HepG2 (cell line): ENCODE measurements around the gene PPM1H.

Experiments used
- BHLHE40 ChIP-seq: IDR thresholded peaks from 2 replicates; pipeline ENCODE4 v1.6.1; 2011; ENCODE audit warnings: low read length, improper control_type of control experiment
- FOXA1 ChIP-seq, 2 experiments: fragments of 450-650 bp in 1 of 2; sonication (generic) in 1 of 2; formaldehyde crosslinking in 1 of 2; IDR thresholded peaks; 2 replicates each; pipeline versions ENCODE4 v1.4.0 to v1.6.1; 2016 to 2020; ENCODE audit warnings: missing genetic modification reagents in 1 of 2
- GABPA ChIP-seq, 2 experiments: IDR thresholded peaks; 2 replicates each; pipeline ENCODE4 v1.6.1; 2011 to 2016; ENCODE audit warnings: low read depth in 2 of 2, low read length in 1 of 2, missing biosample characterization in 1 of 2, missing genetic modification characterization in 1 of 2
- KLF6 ChIP-seq: IDR thresholded peaks from 2 replicates; pipeline ENCODE4 v1.8.0; 2016; ENCODE audit warnings: missing biosample characterization, missing genetic modification reagents
- MEIS1 ChIP-seq: sonication (generic); formaldehyde crosslinking; IDR thresholded peaks from 2 replicates; pipeline ENCODE4 v1.9.0; 2021; ENCODE audit warnings: mild to moderate bottlenecking, missing genetic modification reagents, moderate library complexity, borderline replicate concordance
- MEIS2 ChIP-seq: sonication (generic); formaldehyde crosslinking; IDR thresholded peaks from 2 replicates; pipeline ENCODE4 v1.9.0; 2021; ENCODE audit warnings: mild to moderate bottlenecking, missing genetic modification reagents
- SALL2 ChIP-seq: sonication (generic); formaldehyde crosslinking; IDR thresholded peaks from 2 replicates; pipeline ENCODE4 v1.8.1; 2023; ENCODE audit warnings: mild to moderate bottlenecking, missing genetic modification reagents, inconsistent platforms
- ZNF230 ChIP-seq: sonication (generic); formaldehyde crosslinking; IDR thresholded peaks from 2 replicates; pipeline ENCODE4 v1.4.0; 2020; ENCODE audit warnings: mild to moderate bottlenecking, missing genetic modification reagents
- ZNF431 ChIP-seq: sonication (generic); formaldehyde crosslinking; IDR thresholded peaks from 2 replicates; pipeline ENCODE4 v1.9.0; 2022; ENCODE audit warnings: missing genetic modification reagents, low read depth, mild to moderate bottlenecking, borderline replicate concordance
- TF ChIP-seq, protein P1 (sequence below): sonication (generic); formaldehyde crosslinking; IDR thresholded peaks from 2 replicates; pipeline ENCODE4 v1.8.1; 2023; ENCODE audit warnings: missing genetic modification reagents, inconsistent platforms, borderline replicate concordance

- no peak for TF ChIP-seq MEIS2 (CRISPR knock-in tag)
- TF ChIP-seq, protein P1, sequence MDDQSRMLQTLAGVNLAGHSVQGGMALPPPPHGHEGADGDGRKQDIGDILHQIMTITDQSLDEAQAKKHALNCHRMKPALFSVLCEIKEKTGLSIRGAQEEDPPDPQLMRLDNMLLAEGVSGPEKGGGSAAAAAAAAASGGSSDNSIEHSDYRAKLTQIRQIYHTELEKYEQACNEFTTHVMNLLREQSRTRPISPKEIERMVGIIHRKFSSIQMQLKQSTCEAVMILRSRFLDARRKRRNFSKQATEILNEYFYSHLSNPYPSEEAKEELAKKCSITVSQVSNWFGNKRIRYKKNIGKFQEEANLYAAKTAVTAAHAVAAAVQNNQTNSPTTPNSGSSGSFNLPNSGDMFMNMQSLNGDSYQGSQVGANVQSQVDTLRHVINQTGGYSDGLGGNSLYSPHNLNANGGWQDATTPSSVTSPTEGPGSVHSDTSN (CRISPR knock-in tag) = no peak
- no peak for TF ChIP-seq ZNF431 (CRISPR knock-in tag)
- no peak for TF ChIP-seq ZNF230 (CRISPR knock-in tag)
- TF ChIP-seq MEIS1 = no peak
- TF ChIP-seq GABPA (IDR thresholded peaks at IDR 0.05; ENCODE audit: low read depth, low read length) = no peak
- no peak for TF ChIP-seq GABPA (CRISPR knock-in tag; IDR thresholded peaks at IDR 0.05; ENCODE audit: low read depth)
- no peak for TF ChIP-seq BHLHE40
- TF ChIP-seq SALL2 = no peak
- no peak for TF ChIP-seq FOXA1 (IDR thresholded peaks at IDR 0.05)
- no peak for TF ChIP-seq FOXA1 (CRISPR knock-in tag; IDR thresholded peaks at IDR 0.05)
- TF ChIP-seq KLF6 (CRISPR knock-in tag) = no peak
These were observed 164.6 kb downstream of the PPM1H start for GRCh38 chr12:62770381-62770780.
